NB4 (cell line): ENCODE results near the gene MEF2A.

Experiments
- DNase-seq: peaks from one replicate; pipeline ENCODE4 v3.0.0; 2010; ENCODE audit warnings: low read depth
- H3K4me3 ChIP-seq: one replicate; pipeline ENCODE4 v1.5.1; 2011; ENCODE audit warnings: mild to moderate bottlenecking, low read depth, low read length, moderate library complexity
- CTCF ChIP-seq: IDR thresholded peaks from one replicate; pipeline ENCODE4 v1.5.1; 2012; ENCODE audit warnings: low read depth, low read length
- MAX ChIP-seq: IDR thresholded peaks from 2 replicates; pipeline ENCODE4 v1.6.1; 2011; ENCODE audit warnings: low read depth, low read length
- MYC ChIP-seq: IDR thresholded peaks from 2 replicates; pipeline ENCODE4 v1.6.1; 2011; ENCODE audit warnings: low read depth, low read length
- POLR2A ChIP-seq: IDR thresholded peaks from 2 replicates; pipeline ENCODE4 v1.6.1; 2011; ENCODE audit warnings: mild to moderate bottlenecking; ENCODE audit not compliant: insufficient read length; ENCODE audit errors: extremely low read depth

The MEF2A gene

DNA sequence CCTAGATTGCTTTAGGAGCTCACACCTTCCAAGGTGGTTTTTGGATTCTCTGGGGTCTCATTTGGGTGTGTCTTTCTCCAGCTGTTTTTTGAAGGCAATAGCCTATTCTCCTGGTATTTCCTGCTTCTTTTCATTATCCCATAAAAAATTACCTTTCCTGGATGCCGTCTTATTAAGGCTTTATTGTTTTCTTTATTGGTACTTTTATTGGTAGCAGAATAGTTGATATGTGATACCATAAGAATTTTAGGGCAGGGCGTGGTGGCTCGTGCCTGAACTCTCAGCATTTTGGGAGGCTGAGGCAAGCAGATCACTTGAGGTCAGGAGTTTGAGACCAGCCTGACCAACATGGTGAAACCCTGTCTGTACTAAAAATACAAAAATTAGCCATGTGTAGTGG is 18.3 kb upstream of the MEF2A start:
- DNase-seq, result no peak
- H3K4me3 ChIP-seq, result no peak overlapping the region
- TF ChIP-seq POLR2A (no peak), MYC (no peak), CTCF (no peak), MAX (no peak)

GRCh38 chr15:99550077-99550476 is 15.7 kb upstream of the MEF2A start:
- no peak overlapping the region for H3K4me3 ChIP-seq
- no peak for TF ChIP-seq MAX
- no peak for TF ChIP-seq POLR2A
- TF ChIP-seq MYC, result no peak
- no peak for TF ChIP-seq CTCF
- DNase-seq, result peak; percentile 34

GRCh38 chr15:99552111-99552510 is 13.7 kb upstream of the MEF2A start:
- no peak for TF ChIP-seq MAX
- no peak for TF ChIP-seq CTCF
- no peak for TF ChIP-seq MYC
- TF ChIP-seq POLR2A, result no peak
- DNase-seq, result no peak
- H3K4me3 ChIP-seq, result no peak overlapping the region

DNA sequence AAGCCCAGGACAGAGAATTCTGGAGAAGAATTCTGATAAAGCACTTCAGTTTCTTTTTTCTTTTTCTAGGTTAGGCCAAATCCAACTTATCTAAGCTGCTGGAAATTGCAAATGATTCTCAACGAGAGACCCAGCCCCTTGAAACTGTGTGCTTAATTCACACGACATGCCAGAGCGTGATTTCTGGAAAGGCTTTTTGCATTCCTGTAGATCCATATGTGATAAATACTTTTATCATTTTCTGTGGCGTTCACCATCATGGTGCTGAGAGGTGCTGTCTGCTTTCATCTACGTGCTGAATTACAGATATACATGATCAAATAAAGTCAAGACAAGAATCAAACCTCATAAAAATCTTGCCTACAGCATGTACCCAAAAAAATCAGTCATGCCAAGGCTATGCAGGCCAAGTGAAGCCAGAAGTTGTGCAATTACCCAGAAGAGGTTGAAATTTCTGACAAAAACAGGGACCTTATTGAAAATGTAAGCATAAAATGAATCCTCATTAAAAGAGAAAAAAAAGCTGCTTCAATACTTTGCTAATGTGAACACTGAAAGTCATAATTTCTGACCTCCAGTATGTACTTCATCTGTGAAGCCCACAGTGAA is 10.8 kb upstream of the MEF2A start:
- TF ChIP-seq MYC (no peak), POLR2A (no peak), MAX (no peak), CTCF (no peak)
- no peak for DNase-seq
- no peak overlapping the region for H3K4me3 ChIP-seq

DNA sequence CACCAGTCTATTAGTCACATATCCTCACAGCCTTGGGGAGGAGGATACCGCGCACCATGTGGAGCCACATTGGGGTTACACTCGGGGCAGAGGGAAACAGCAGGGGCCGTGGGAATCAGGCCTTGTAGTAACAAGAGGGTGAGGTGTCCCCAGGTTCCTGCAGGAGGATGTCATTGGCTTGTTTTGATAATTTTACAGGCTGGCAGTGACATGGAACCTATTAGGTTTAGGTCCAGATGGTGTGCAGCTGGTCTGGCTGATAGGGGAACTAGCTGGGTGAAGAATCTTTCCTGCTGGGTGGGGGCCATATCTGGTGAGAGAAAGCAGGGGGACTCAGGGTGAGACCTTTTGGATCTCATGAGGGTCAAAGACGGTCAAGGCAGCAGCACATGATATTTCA is 9.8 kb upstream of the MEF2A start:
- DNase-seq, result no peak
- TF ChIP-seq CTCF, result no peak

GRCh38 chr15:99556578-99556977 is 9.2 kb upstream of the MEF2A start:
- no peak for TF ChIP-seq CTCF
- DNase-seq, result no peak
- no peak overlapping the region for H3K4me3 ChIP-seq

More for the DNA sequence above, 9.8 kb upstream of the MEF2A start:
- H3K4me3 ChIP-seq, result no peak overlapping the region
